ENCODE results near the gene TMEM259.
A peak's percentile ranks its signal among the peaks of the same experiment; 100 is the strongest.

Gene TMEM259

DNA sequence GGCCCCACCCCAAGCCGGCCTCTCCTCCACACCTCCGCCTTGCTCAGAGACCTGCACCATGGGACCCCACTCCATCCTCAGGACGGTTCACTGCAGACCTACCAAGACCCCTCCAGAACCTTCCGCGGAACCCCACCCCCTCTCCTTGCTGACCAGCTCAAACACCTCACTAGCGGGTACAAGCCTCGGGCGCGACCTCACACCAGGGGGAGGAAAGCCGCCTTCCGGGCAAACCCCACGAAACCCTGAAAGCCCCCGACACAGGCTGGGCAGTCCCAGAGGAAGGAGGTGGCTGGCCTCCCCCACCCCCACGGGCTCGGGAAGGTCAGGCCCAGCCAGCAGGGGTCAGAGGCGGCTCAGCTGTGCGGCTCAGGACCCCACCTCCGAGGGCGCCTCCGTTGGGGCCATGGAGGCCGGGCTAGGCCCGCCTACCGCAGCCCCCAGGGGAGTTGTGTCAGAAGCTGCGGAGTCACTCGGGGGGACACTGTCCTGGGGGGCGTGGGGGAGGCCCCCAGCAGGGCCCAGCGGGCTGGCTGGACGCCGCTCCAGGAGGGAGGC is 10.9 kb downstream of the TMEM259 start:
- peaks cover 13 to 23% of the 10 kb centered on the region in 2 donors for H3K36me3 ChIP-seq (ENCODE audit: control insufficient read depth in 2 of 2, insufficient read depth in 2 of 2, low read length in 2 of 2)

DNA sequence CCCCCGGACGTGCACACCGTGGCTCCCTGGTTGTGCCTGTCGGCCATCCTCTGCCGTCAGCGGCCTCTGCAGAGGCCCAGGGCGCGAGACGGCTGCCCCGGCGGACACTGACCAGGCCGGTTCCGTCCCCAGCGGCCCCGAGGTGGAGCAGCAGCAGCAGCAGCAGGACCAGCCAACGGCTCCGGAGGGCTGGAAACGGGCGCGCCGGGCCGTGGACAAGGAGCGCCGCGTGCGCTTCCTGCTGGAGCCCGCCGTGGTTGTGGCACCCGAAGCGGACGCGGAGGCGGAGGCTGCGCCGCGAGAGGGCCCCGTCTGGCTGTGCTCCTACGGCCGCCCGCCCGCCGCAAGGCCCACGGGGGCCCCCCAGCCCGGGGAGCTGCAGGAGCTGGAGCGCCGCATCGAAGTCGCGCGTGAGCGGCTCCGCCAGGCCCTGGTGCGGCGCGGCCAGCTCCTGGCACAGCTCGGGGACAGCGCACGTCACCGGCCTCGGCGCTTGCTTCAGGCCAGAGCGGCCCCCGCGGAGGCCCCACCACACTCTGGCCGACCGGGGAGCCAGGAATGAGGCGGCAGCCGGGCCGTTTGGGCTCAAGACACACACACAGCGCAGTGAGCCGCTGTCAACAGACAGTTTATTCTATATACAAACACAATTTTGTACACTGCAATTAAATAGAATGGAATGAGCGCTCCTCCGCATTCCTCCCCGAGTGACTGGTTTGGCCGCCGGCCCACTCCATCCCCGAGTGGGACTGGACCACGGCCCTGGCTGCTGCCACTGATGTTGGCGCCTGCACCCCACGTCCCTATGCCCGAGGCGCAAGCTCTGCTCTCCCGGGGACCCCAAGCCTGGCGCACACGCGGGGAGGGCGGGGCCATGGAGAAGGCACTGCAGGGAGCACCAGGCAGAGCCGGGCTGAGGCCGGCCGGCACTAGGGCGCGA is 11.6 kb downstream of the TMEM259 start:
- Histone ChIP-seq H3K9me3 (ENCODE audit: control insufficient read depth in 2 of 2, low read length in 2 of 2) (no peaks in the 10 kb centered on the region), H3K4me1 (ENCODE audit: control insufficient read depth in 2 of 2, insufficient read depth in 2 of 2, low read length in 2 of 2) (no peaks in the 10 kb centered on the region), H3K27ac (ENCODE audit: low read depth in 2 of 2, low read length in 2 of 2) (peak overlapping the region; percentile 13 to 52), H3K9ac (ENCODE audit: low read depth in 1 of 2, low read length in 2 of 2) (no peak overlapping the region), H3K4me3 (ENCODE audit: low read length in 2 of 2) (no peak overlapping the region), H3K36me3 (ENCODE audit: control insufficient read depth in 2 of 2, insufficient read depth in 2 of 2, low read length in 2 of 2) (peaks cover 13 to 23% of the 10 kb centered on the region in 2 donors), H3K27me3 (ENCODE audit: control insufficient read depth in 2 of 2, insufficient read depth in 2 of 2, low read length in 2 of 2) (peaks cover 0 to 4% of the 10 kb centered on the region in 2 donors)

More for the DNA sequence above, 10.9 kb downstream of the TMEM259 start:
- Histone ChIP-seq H3K9me3 (ENCODE audit: control insufficient read depth in 2 of 2, low read length in 2 of 2) (no peaks in the 10 kb centered on the region), H3K27me3 (ENCODE audit: control insufficient read depth in 2 of 2, insufficient read depth in 2 of 2, low read length in 2 of 2) (peaks cover 0 to 3% of the 10 kb centered on the region in 2 donors), H3K27ac (ENCODE audit: low read depth in 2 of 2, low read length in 2 of 2) (peak overlapping the region; percentile 13 to 52), H3K4me1 (ENCODE audit: control insufficient read depth in 2 of 2, insufficient read depth in 2 of 2, low read length in 2 of 2) (peaks cover 2% of the 10 kb centered on the region in 2 donors), H3K4me3 (ENCODE audit: low read length in 2 of 2) (no peak overlapping the region), H3K9ac (ENCODE audit: low read depth in 1 of 2, low read length in 2 of 2) (no peak overlapping the region)

DNA sequence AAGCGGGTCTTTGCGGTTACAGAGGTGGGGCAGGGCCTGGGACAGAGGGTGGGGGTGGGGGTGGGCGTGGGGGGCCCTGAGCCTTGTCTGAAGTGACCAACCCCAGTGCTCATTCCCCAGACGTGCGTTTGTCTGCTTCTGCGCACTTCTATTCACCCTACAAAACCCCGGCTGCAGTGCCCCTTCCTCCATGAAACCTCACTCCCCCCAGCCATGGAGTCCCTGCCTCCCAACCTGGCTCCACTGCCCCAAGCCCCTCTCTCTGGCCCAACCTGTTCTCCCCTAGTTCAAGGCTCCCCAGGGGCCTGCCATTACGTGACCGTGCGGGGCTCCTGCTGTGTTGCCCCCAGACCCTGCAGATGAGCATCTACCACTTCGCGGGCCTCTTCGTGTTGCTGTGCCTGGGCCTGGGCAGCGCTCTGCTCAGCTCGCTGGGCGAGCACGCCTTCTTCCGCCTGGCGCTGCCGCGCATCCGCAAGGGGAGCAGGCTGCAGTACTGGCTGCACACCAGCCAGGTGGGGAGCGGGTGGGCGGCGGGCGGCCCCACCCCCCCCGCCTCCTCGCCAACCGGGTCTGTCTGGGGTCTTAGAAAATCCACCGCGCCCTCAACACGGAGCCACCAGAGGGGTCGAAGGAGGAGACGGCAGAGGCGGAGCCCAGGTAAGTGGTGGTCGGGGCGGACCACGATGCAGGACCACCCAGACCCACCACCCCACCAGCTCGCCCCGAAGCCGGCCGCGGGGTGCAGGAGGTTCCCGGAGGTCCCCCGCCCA is 12.5 kb downstream of the TMEM259 start:
- Histone ChIP-seq H3K27me3 (ENCODE audit: control insufficient read depth in 2 of 2, insufficient read depth in 2 of 2, low read length in 2 of 2) (peaks cover 0 to 4% of the 10 kb centered on the region in 2 donors), H3K9ac (ENCODE audit: low read depth in 1 of 2, low read length in 2 of 2) (no peak overlapping the region), H3K27ac (ENCODE audit: low read depth in 2 of 2, low read length in 2 of 2) (no peak overlapping the region), H3K4me1 (ENCODE audit: control insufficient read depth in 2 of 2, insufficient read depth in 2 of 2, low read length in 2 of 2) (no peaks in the 10 kb centered on the region), H3K36me3 (ENCODE audit: control insufficient read depth in 2 of 2, insufficient read depth in 2 of 2, low read length in 2 of 2) (peaks cover 6 to 20% of the 10 kb centered on the region in 2 donors), H3K4me3 (ENCODE audit: low read length in 2 of 2) (no peak overlapping the region), H3K9me3 (ENCODE audit: control insufficient read depth in 2 of 2, low read length in 2 of 2) (no peaks in the 10 kb centered on the region)

DNA sequence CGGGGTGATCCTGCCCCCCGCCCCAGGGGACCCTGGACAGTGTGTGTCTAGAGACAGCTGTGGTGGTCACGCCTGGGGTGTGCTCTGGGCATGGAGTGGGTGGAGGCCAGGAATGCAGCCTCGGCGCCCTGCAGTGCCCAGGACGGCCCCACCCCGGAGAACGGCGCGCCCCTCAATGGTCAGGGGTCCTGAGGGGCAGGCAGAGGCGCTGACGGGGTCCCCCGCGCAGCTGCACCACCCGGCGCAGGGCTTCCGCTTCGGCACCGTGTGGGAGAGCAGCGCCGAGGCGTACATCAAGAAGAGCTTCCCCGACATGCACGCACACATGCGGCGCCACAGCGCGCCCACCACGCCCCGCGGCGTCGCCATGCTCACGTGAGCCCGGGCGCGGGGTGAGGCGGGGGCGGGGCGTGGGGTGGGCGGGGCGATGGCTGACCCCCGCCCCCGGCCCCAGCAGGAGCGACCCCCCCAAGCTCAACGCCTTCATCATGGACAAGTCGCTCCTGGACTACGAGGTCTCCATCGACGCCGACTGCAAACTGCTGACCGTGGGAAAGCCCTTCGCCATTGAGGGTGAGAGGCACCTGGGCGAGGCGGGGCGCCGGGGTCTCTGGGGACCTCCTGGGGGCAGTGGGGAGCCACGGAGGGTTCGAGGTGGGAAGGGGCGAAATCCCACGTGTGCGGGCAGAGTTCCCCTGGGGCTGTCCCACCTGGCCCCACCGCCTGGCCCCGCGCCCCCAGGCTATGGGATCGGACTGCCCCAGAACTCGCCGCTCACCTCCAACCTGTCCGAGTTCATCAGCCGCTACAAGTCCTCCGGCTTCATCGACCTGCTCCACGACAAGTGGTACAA is 13.3 kb downstream of the TMEM259 start:
- H3K27me3 ChIP-seq (ENCODE audit: control insufficient read depth in 2 of 2, insufficient read depth in 2 of 2, low read length in 2 of 2), result peaks cover 4% of the 10 kb centered on the region in 2 donors
- peaks cover 0 to 13% of the 10 kb centered on the region in 2 donors for H3K36me3 ChIP-seq (ENCODE audit: control insufficient read depth in 2 of 2, insufficient read depth in 2 of 2, low read length in 2 of 2)
- H3K4me1 ChIP-seq (ENCODE audit: control insufficient read depth in 2 of 2, insufficient read depth in 2 of 2, low read length in 2 of 2), result no peaks in the 10 kb centered on the region
- H3K9ac ChIP-seq (ENCODE audit: low read depth in 1 of 2, low read length in 2 of 2), result no peak overlapping the region
- no peak overlapping the region for H3K4me3 ChIP-seq (ENCODE audit: low read length in 2 of 2)
- no peaks in the 10 kb centered on the region for H3K9me3 ChIP-seq (ENCODE audit: control insufficient read depth in 2 of 2, low read length in 2 of 2)
- H3K27ac ChIP-seq (ENCODE audit: low read depth in 2 of 2, low read length in 2 of 2), result no peak overlapping the region

DNA sequence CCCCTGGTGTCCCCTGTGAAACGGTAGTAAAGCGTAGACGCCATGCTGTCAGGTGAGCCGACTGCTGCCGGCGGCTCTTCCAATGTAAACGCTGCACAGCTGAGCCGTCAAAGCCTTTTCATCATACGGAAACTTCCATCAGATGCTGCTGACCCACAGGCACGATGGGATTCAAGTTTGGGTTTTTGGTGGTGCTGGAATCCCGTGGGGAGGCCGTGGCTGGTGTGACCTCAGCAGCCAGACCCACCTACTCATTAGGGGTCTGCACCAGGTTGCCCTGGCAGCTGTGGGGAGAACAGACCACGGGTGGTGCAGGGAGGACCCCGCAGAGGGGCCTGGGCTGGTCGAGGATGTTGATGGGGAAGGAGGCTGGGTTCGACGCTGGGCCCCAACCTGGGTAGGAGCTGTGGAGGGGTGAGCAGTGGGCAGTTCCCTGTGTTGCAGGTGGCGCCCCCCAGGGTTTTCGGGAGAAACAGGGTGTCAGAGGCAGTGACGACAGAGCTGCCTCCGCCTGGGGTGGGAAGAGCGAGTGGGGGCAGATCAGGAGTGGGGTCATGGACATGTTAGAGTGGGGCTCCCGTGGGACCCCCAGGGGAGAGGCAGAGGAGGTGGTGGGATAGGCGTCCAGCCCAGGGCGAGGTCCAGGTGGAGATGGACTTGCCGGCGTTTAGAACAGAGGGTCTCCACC is 14.1 kb downstream of the TMEM259 start:
- H3K27me3 ChIP-seq (ENCODE audit: control insufficient read depth in 2 of 2, insufficient read depth in 2 of 2, low read length in 2 of 2), result peaks cover 4 to 5% of the 10 kb centered on the region in 2 donors
- peaks cover 0 to 6% of the 10 kb centered on the region in 2 donors for H3K36me3 ChIP-seq (ENCODE audit: control insufficient read depth in 2 of 2, insufficient read depth in 2 of 2, low read length in 2 of 2)

DNA sequence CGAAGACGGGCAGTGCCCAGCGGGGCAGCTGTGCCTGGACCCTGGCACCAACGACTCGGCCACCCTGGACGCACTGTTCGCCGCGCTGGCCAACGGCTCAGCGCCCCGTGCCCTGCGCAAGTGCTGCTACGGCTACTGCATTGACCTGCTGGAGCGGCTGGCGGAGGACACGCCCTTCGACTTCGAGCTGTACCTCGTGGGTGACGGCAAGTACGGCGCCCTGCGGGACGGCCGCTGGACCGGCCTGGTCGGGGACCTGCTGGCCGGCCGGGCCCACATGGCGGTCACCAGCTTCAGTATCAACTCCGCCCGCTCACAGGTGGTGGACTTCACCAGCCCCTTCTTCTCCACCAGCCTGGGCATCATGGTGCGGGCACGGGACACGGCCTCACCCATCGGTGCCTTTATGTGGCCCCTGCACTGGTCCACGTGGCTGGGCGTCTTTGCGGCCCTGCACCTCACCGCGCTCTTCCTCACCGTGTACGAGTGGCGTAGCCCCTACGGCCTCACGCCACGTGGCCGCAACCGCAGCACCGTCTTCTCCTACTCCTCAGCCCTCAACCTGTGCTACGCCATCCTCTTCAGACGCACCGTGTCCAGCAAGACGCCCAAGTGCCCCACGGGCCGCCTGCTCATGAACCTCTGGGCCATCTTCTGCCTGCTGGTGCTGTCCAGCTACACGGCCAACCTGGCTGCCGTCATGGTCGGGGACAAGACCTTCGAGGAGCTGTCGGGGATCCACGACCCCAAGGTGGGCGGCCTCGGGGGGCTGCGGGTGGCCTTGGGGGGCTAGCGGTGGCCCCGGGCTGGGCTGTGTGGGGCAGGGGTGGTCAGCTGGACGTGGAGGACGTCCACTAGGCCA is 15.9 kb downstream of the TMEM259 start:
- Histone ChIP-seq H3K4me3 (ENCODE audit: low read length in 2 of 2) (no peak overlapping the region), H3K4me1 (ENCODE audit: control insufficient read depth in 2 of 2, insufficient read depth in 2 of 2, low read length in 2 of 2) (peaks cover 0 to 3% of the 10 kb centered on the region in 2 donors), H3K9me3 (ENCODE audit: control insufficient read depth in 2 of 2, low read length in 2 of 2) (no peaks in the 10 kb centered on the region), H3K27ac (ENCODE audit: low read depth in 2 of 2, low read length in 2 of 2) (no peak overlapping the region), H3K36me3 (ENCODE audit: control insufficient read depth in 2 of 2, insufficient read depth in 2 of 2, low read length in 2 of 2) (peaks cover 0 to 1% of the 10 kb centered on the region in 2 donors), H3K27me3 (ENCODE audit: control insufficient read depth in 2 of 2, insufficient read depth in 2 of 2, low read length in 2 of 2) (peaks cover 9 to 10% of the 10 kb centered on the region in 2 donors), H3K9ac (ENCODE audit: low read depth in 1 of 2, low read length in 2 of 2) (no peak overlapping the region)

More for the DNA sequence above, 14.1 kb downstream of the TMEM259 start:
- Histone ChIP-seq H3K9ac (ENCODE audit: low read depth in 1 of 2, low read length in 2 of 2) (no peak overlapping the region), H3K27ac (ENCODE audit: low read depth in 2 of 2, low read length in 2 of 2) (no peak overlapping the region), H3K4me1 (ENCODE audit: control insufficient read depth in 2 of 2, insufficient read depth in 2 of 2, low read length in 2 of 2) (no peaks in the 10 kb centered on the region), H3K9me3 (ENCODE audit: control insufficient read depth in 2 of 2, low read length in 2 of 2) (no peaks in the 10 kb centered on the region), H3K4me3 (ENCODE audit: low read length in 2 of 2) (no peak overlapping the region)

DNA sequence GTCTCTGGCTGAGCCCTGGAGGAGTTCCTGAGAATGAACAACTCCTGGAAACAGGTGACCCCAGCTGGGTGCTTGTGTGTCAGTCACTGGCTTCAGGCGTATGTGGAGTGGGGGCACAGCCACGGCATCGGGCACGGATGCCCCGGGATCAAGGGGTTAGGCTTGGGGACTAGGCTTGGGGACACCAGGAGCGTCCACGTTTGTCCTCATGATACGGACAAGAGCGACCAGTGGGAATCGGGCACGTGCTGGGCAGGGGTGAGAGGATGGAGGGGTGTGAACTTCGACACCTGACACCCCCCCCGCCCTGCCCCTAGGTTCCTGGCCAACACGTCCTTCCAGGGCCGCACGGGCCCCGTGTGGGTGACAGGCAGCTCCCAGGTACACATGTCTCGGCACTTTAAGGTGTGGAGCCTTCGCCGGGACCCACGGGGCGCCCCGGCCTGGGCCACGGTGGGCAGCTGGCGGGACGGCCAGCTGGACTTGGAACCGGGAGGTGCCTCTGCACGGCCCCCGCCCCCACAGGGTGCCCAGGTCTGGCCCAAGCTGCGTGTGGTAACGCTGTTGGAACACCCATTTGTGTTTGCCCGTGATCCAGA is 16.6 kb downstream of the TMEM259 start:
- Histone ChIP-seq H3K27ac (ENCODE audit: low read depth in 2 of 2, low read length in 2 of 2) (no peak overlapping the region), H3K4me1 (ENCODE audit: control insufficient read depth in 2 of 2, insufficient read depth in 2 of 2, low read length in 2 of 2) (peaks cover 0 to 3% of the 10 kb centered on the region in 2 donors), H3K9me3 (ENCODE audit: control insufficient read depth in 2 of 2, low read length in 2 of 2) (no peaks in the 10 kb centered on the region), H3K4me3 (ENCODE audit: low read length in 2 of 2) (no peak overlapping the region), H3K9ac (ENCODE audit: low read depth in 1 of 2, low read length in 2 of 2) (no peak overlapping the region), H3K27me3 (ENCODE audit: control insufficient read depth in 2 of 2, insufficient read depth in 2 of 2, low read length in 2 of 2) (peaks cover 12 to 13% of the 10 kb centered on the region in 2 donors), H3K36me3 (ENCODE audit: control insufficient read depth in 2 of 2, insufficient read depth in 2 of 2, low read length in 2 of 2) (no peaks in the 10 kb centered on the region)

DNA sequence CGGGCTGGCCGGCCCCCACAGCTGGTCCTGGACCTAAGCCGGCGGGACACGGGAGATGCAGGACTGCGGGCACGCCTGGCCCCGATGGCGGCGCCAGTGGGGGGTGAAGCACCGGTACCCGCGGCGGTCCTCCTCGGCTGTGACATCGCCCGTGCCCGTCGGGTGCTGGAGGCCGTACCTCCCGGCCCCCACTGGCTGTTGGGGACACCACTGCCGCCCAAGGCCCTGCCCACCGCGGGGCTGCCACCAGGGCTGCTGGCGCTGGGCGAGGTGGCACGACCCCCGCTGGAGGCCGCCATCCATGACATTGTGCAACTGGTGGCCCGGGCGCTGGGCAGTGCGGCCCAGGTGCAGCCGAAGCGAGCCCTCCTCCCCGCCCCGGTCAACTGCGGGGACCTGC is 17.6 kb downstream of the TMEM259 start:
- Histone ChIP-seq H3K27ac (ENCODE audit: low read depth in 2 of 2, low read length in 2 of 2) (no peak overlapping the region), H3K36me3 (ENCODE audit: control insufficient read depth in 2 of 2, insufficient read depth in 2 of 2, low read length in 2 of 2) (no peaks in the 10 kb centered on the region), H3K27me3 (ENCODE audit: control insufficient read depth in 2 of 2, insufficient read depth in 2 of 2, low read length in 2 of 2) (peaks cover 20 to 22% of the 10 kb centered on the region in 2 donors), H3K9me3 (ENCODE audit: control insufficient read depth in 2 of 2, low read length in 2 of 2) (no peaks in the 10 kb centered on the region), H3K4me3 (ENCODE audit: low read length in 2 of 2) (no peak overlapping the region), H3K4me1 (ENCODE audit: control insufficient read depth in 2 of 2, insufficient read depth in 2 of 2, low read length in 2 of 2) (peaks cover 0 to 3% of the 10 kb centered on the region in 2 donors), H3K9ac (ENCODE audit: low read depth in 1 of 2, low read length in 2 of 2) (no peak overlapping the region)
